GM12878 (cell line): Measurements from ENCODE around the gene FZR1. TPM values are rescaled to one million over a fixed set of nuclear protein-coding genes. Genes with fewer than 3 reads are reported as not detected.

Experiments used
- BACH1 ChIP-seq: fragments of 450-650 bp; IDR thresholded peaks from 2 replicates; pipeline ENCODE4 v1.6.1; 2017; ENCODE audit warnings: mild to moderate bottlenecking, borderline replicate concordance
- MYC ChIP-seq: IDR thresholded peaks from 2 replicates; pipeline ENCODE4 v1.6.1; 2011; ENCODE audit warnings: mild to moderate bottlenecking, low read length, moderate library complexity, inconsistent platforms; ENCODE audit not compliant: insufficient read depth, insufficient replicate concordance, insufficient read length, severe bottlenecking
- NFXL1 ChIP-seq: fragments of 450-650 bp; IDR thresholded peaks from 2 replicates; pipeline ENCODE4 v1.6.1; 2017; ENCODE audit warnings: antibody characterized with exemption, mild to moderate bottlenecking, borderline replicate concordance
- NR2C2 ChIP-seq: IDR thresholded peaks from 2 replicates; pipeline ENCODE4 v1.6.1; 2011; ENCODE audit warnings: borderline replicate concordance, low read depth; ENCODE audit not compliant: control insufficient read depth, insufficient read length
- PAX5 ChIP-seq: IDR thresholded peaks from 2 replicates; pipeline ENCODE4 v1.6.1; 2011; ENCODE audit warnings: low read depth, low read length, borderline replicate concordance
- PML ChIP-seq: IDR thresholded peaks from 2 replicates; pipeline ENCODE4 v1.6.1; 2012; ENCODE audit warnings: low read length, inconsistent platforms
- SIX5 ChIP-seq: IDR thresholded peaks from 2 replicates; pipeline ENCODE4 v1.6.1; 2011; ENCODE audit warnings: mild to moderate bottlenecking, low read depth, low read length, moderate library complexity; ENCODE audit not compliant: severe bottlenecking
- STAT3 ChIP-seq: IDR thresholded peaks from 2 replicates; pipeline ENCODE4 v1.6.1; 2011; ENCODE audit warnings: low read depth, low read length, improper control_type of control experiment
- polyA plus RNA-seq, 11 experiments: library from polyadenylated mRNA; depleted of rRNA in 4 of 11; unstranded in 6 of 11; stranded (reverse) in 5 of 11; fragments of >200 nt; fragmentation: Nextera tagmentation in 4 of 11; fragmentation: Illumina TruSeq in 1 of 11; extraction: Ambion mirVana in 4 of 11; extraction: Trizol in 1 of 11; gene quantifications; 1 replicate in 1 of 11; 2 replicates in 10 of 11; pipeline versions ENCODE4 v1.2.1 to v1.2.3, GENCODE V29; 2011 to 2016; ENCODE audit warnings: inconsistent platforms in 2 of 11, missing spikeins in 2 of 11, low read depth in 1 of 11
- total RNA-seq, 4 experiments: library from RNA; depleted of rRNA in 3 of 4; stranded (reverse); fragments of >200 nt in 3 of 4; fragmentation: Illumina TruSeq in 1 of 4; extraction: Trizol in 1 of 4; gene quantifications; 2 replicates each; pipeline versions ENCODE4 v1.2.1 to v1.2.3, GENCODE V29; 2013 to 2021
- TF ChIP-seq, protein P1 (sequence below): fragments of 450-650 bp; formaldehyde crosslinking; IDR thresholded peaks from 2 replicates; pipeline ENCODE4 v1.4.0; 2022; ENCODE audit warnings: mild to moderate bottlenecking, moderate library complexity
- TF ChIP-seq, protein P2 (sequence below): IDR thresholded peaks from 2 replicates; pipeline ENCODE4 v1.6.1; 2012; ENCODE audit warnings: low read depth, low read length, improper control_type of control experiment
- TF ChIP-seq, protein P3 (sequence below): fragments of 450-650 bp; IDR thresholded peaks from 2 replicates; pipeline ENCODE4 v1.6.1; 2016; ENCODE audit warnings: mild to moderate bottlenecking

FZR1 gene
- total and polyA plus RNA-seq, 10 of the 15 experiments (the other 5 are each of a cell fraction or from before 2014, with no cell fraction given), result 0.11 to 44.2 (median 29.3) TPM

DNA sequence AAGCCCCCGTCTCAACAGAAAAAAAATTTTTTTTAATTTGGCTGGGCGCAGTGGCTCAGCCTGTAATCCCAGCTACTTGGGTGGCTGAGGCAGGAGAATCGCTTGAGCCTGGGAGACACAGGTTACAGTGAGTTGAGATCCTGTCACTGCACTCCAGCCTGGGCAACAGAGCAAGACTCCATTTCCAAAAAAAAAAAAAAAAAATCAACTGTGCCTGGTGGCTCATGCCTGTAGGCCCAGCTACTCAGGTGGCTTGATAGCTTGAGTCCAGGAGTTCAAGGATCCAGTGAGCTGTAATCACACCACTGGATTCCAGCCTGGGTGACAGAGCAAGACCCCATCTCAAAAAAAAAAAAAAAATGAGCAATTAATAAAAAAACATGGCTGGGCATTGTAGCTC lies 4.3 kb upstream of the FZR1 start (continued):
- TF ChIP-seq, protein P1, sequence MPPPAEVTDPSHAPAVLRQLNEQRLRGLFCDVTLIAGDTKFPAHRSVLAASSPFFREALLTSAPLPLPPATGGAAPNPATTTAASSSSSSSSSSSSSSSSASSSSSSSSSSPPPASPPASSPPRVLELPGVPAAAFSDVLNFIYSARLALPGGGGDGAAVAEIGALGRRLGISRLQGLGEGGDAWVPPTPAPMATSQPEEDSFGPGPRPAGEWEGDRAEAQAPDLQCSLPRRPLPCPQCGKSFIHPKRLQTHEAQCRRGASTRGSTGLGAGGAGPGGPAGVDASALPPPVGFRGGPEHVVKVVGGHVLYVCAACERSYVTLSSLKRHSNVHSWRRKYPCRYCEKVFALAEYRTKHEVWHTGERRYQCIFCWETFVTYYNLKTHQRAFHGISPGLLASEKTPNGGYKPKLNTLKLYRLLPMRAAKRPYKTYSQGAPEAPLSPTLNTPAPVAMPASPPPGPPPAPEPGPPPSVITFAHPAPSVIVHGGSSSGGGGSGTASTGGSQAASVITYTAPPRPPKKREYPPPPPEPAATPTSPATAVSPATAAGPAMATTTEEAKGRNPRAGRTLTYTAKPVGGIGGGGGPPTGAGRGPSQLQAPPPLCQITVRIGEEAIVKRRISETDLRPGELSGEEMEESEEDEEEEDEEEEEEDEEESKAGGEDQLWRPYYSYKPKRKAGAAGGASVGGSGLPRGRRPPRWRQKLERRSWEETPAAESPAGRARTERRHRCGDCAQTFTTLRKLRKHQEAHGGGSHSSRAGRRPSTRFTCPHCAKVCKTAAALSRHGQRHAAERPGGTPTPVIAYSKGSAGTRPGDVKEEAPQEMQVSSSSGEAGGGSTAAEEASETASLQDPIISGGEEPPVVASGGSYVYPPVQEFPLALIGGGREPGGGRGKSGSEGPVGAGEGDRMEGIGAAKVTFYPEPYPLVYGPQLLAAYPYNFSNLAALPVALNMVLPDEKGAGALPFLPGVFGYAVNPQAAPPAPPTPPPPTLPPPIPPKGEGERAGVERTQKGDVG (CRISPR knock-in tag), result no peak
- TF ChIP-seq SIX5 (no peak), PML (no peak), NFXL1 (no peak), NR2C2 (no peak), STAT3 (no peak), BACH1 (no peak), PAX5 (no peak), MYC (no peak)
- TF ChIP-seq, protein P2, sequence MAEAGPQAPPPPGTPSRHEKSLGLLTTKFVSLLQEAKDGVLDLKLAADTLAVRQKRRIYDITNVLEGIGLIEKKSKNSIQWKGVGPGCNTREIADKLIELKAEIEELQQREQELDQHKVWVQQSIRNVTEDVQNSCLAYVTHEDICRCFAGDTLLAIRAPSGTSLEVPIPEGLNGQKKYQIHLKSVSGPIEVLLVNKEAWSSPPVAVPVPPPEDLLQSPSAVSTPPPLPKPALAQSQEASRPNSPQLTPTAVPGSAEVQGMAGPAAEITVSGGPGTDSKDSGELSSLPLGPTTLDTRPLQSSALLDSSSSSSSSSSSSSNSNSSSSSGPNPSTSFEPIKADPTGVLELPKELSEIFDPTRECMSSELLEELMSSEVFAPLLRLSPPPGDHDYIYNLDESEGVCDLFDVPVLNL, result no peak
- TF ChIP-seq, protein P3, sequence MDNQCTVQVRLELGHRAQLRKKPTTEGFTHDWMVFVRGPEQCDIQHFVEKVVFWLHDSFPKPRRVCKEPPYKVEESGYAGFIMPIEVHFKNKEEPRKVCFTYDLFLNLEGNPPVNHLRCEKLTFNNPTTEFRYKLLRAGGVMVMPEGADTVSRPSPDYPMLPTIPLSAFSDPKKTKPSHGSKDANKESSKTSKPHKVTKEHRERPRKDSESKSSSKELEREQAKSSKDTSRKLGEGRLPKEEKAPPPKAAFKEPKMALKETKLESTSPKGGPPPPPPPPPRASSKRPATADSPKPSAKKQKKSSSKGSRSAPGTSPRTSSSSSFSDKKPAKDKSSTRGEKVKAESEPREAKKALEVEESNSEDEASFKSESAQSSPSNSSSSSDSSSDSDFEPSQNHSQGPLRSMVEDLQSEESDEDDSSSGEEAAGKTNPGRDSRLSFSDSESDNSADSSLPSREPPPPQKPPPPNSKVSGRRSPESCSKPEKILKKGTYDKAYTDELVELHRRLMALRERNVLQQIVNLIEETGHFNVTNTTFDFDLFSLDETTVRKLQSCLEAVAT, result no peak
- TF ChIP-seq, all 136 proteins: peak for 0
